Hepatocyte (in vitro differentiated cells): ENCODE measurements around the gene USP30. TPM values are rescaled to one million over a fixed set of nuclear protein-coding genes. Genes with fewer than 3 reads are reported as not detected.

Experiments
- DNase-seq: peaks from one replicate; pipeline ENCODE4 v3.0.0-alpha.2; 2016; ENCODE audit warnings: low spot score
- H2AFZ ChIP-seq: fragments of 200-600 bp; sonication (generic); 2 replicates; pipeline ENCODE4 v1.6.0; 2016; ENCODE audit warnings: antibody characterized with exemption, mild to moderate bottlenecking
- H3K27ac ChIP-seq: fragments of 200-600 bp; sonication (generic); 2 replicates; pipeline ENCODE4 v1.5.1; 2016; ENCODE audit warnings: mild to moderate bottlenecking
- H3K27me3 ChIP-seq: fragments of 200-600 bp; sonication (generic); 2 replicates; pipeline ENCODE4 v1.6.1; 2016
- H3K36me3 ChIP-seq: fragments of 200-600 bp; sonication (generic); replicated peaks from 2 replicates; pipeline ENCODE4 v1.5.1; 2016; ENCODE audit warnings: low read depth; ENCODE audit not compliant: insufficient read depth
- H3K4me1 ChIP-seq: fragments of 200-600 bp; sonication (generic); 2 replicates; pipeline ENCODE4 v1.5.1; 2016; ENCODE audit warnings: mild to moderate bottlenecking, moderate library complexity; ENCODE audit not compliant: insufficient read depth
- H3K4me2 ChIP-seq: fragments of 200-600 bp; sonication (generic); 2 replicates; pipeline ENCODE4 v1.6.0; 2016
- H3K4me3 ChIP-seq: fragments of 200-600 bp; sonication (generic); 2 replicates; pipeline ENCODE4 v1.5.1; 2016; ENCODE audit warnings: mild to moderate bottlenecking
- H3K79me2 ChIP-seq: fragments of 200-600 bp; sonication (generic); 2 replicates; pipeline ENCODE4 v1.6.0; 2017; ENCODE audit warnings: mild to moderate bottlenecking
- H3K9me2 ChIP-seq: fragments of 200-600 bp; sonication (generic); replicated peaks from 2 replicates; pipeline ENCODE4 v1.6.0; 2017; ENCODE audit warnings: mild to moderate bottlenecking; ENCODE audit not compliant: insufficient read depth
- H3K9me3 ChIP-seq: fragments of 200-600 bp; sonication (generic); 2 replicates; pipeline ENCODE4 v1.5.1; 2016; ENCODE audit warnings: low read depth, mild to moderate bottlenecking
- H4K20me1 ChIP-seq: fragments of 200-600 bp; sonication (generic); 2 replicates; pipeline ENCODE4 v1.6.0; 2016; ENCODE audit warnings: mild to moderate bottlenecking; ENCODE audit not compliant: insufficient read depth, poor library complexity, severe bottlenecking
- CTCF ChIP-seq: fragments of 200-600 bp; sonication (generic); IDR thresholded peaks from 2 replicates; pipeline ENCODE4 v1.5.1; 2016; ENCODE audit warnings: antibody characterized with exemption, mild to moderate bottlenecking; ENCODE audit not compliant: poor library complexity
- EZH2 ChIP-seq: fragments of 200-600 bp; sonication (generic); IDR thresholded peaks from 2 replicates; pipeline ENCODE4 v1.6.1; 2016; ENCODE audit warnings: antibody characterized with exemption, mild to moderate bottlenecking, borderline replicate concordance
- EZH2phosphoT487 ChIP-seq: fragments of 200-600 bp; sonication (generic); IDR thresholded peaks from one replicate; pipeline ENCODE4 v1.6.1; 2018; ENCODE audit warnings: antibody characterized with exemption, mild to moderate bottlenecking, low read depth, moderate library complexity; ENCODE audit not compliant: unreplicated experiment, severe bottlenecking
- WGBS: methylation state at CpG from one replicate; pipeline ENCODE4 v1.1.6; 2016; ENCODE audit warnings: low lambda C conversion rate; ENCODE audit errors: missing lambda C conversion rate; 5-methylcytosine and 5-hydroxymethylcytosine counted together
- polyA plus RNA-seq: library from polyadenylated mRNA; unstranded; fragments of >200 nt; fragmentation: Nextera tagmentation; extraction: Ambion mirVana; gene quantifications from 2 replicates; pipeline ENCODE4 v1.2.1, GENCODE V29; 2016
- total RNA-seq: library from RNA; depleted of rRNA; stranded (reverse); fragments of >200 nt; gene quantifications from 2 replicates; pipeline ENCODE4 v1.2.3, GENCODE V29; 2014

The USP30 gene
- total and polyA plus RNA-seq, 2 experiments from 2014 or later, result 12.5 to 13.8 TPM

- no peak for DNase-seq
- Histone ChIP-seq H3K36me3 (no peaks in the 10 kb centered on the region), H3K4me1 (peaks cover 21% of the 10 kb centered on the region), H3K27ac (no peak overlapping the region), H3K4me2 (no peak overlapping the region), H3K27me3 (no peaks in the 10 kb centered on the region), H3K4me3 (no peak overlapping the region), H4K20me1 (no peaks in the 10 kb centered on the region), H2AFZ (no peak overlapping the region), H3K9me2 (no peaks in the 10 kb centered on the region), H3K79me2 (peaks cover 3% of the 10 kb centered on the region), H3K9me3 (no peaks in the 10 kb centered on the region)
- 84% methylated on average over 2 of the region's 2 CpGs for WGBS
- TF ChIP-seq CTCF, result no peak
- no peak for TF ChIP-seq EZH2phosphoT487
- no peak for TF ChIP-seq EZH2
Observed at GRCh38 chr12:109120095-109120494, 67.7 kb downstream of the USP30 start.

- 63% methylated on average over 4 of the region's 4 CpGs for WGBS
Observed at GRCh38 chr12:109120557-109120956, 68.2 kb downstream of the USP30 start.

GRCh38 chr12:109121346-109121880 lies 69.0 kb downstream of the USP30 start:
- Histone ChIP-seq H3K4me3 (no peak overlapping the region), H3K4me2 (no peak overlapping the region), H2AFZ (no peak overlapping the region), H3K4me1 (peaks cover 9% of the 10 kb centered on the region), H3K9me2 (no peaks in the 10 kb centered on the region), H3K27me3 (no peaks in the 10 kb centered on the region), H4K20me1 (no peaks in the 10 kb centered on the region), H3K36me3 (no peaks in the 10 kb centered on the region), H3K27ac (no peak overlapping the region), H3K9me3 (no peaks in the 10 kb centered on the region), H3K79me2 (peaks cover 3% of the 10 kb centered on the region)
- 95% methylated on average over 3 of the region's 3 CpGs for WGBS
- no peak for DNase-seq
- TF ChIP-seq EZH2phosphoT487 (no peak), EZH2 (no peak), CTCF (no peak)

More at GRCh38 chr12:109120557-109120956, 68.2 kb downstream of the USP30 start:
- Histone ChIP-seq H4K20me1 (no peaks in the 10 kb centered on the region), H3K79me2 (peaks cover 3% of the 10 kb centered on the region), H2AFZ (no peak overlapping the region), H3K9me2 (no peaks in the 10 kb centered on the region), H3K36me3 (no peaks in the 10 kb centered on the region), H3K27ac (no peak overlapping the region), H3K4me3 (no peak overlapping the region), H3K4me2 (no peak overlapping the region), H3K4me1 (peaks cover 16% of the 10 kb centered on the region), H3K27me3 (no peaks in the 10 kb centered on the region), H3K9me3 (no peaks in the 10 kb centered on the region)
- no peak for DNase-seq
- no peak for TF ChIP-seq EZH2phosphoT487
- TF ChIP-seq EZH2, result no peak
- no peak for TF ChIP-seq CTCF
